Adrenal gland (tissue), 5 donors: ENCODE results near the gene UNC5CL.

Experiments used
- POLR2A ChIP-seq, 2 donors: fragments of 450-650 bp; IDR thresholded peaks; one replicate each; pipeline ENCODE4 v1.6.1; 2017; ENCODE audit warnings: antibody characterized with exemption in 2 of 2, mild to moderate bottlenecking in 2 of 2, moderate library complexity in 1 of 2
- TF ChIP-seq, protein P1 (sequence below), 6 experiments: fragments of 450-650 bp in 4 of 6; fragments of 200-600 bp in 2 of 6; sonication (generic) in 1 of 6; IDR thresholded peaks; 1 replicate in 5 of 6; 2 replicates in 1 of 6; pipeline versions ENCODE4 v1.5.1 to v1.8.0; 2016 to 2021; ENCODE audit warnings: antibody characterized with exemption in 6 of 6, mild to moderate bottlenecking in 2 of 6, moderate library complexity in 1 of 6
- donor health status: DM: no; HTN: no; CAD: no.

DNA sequence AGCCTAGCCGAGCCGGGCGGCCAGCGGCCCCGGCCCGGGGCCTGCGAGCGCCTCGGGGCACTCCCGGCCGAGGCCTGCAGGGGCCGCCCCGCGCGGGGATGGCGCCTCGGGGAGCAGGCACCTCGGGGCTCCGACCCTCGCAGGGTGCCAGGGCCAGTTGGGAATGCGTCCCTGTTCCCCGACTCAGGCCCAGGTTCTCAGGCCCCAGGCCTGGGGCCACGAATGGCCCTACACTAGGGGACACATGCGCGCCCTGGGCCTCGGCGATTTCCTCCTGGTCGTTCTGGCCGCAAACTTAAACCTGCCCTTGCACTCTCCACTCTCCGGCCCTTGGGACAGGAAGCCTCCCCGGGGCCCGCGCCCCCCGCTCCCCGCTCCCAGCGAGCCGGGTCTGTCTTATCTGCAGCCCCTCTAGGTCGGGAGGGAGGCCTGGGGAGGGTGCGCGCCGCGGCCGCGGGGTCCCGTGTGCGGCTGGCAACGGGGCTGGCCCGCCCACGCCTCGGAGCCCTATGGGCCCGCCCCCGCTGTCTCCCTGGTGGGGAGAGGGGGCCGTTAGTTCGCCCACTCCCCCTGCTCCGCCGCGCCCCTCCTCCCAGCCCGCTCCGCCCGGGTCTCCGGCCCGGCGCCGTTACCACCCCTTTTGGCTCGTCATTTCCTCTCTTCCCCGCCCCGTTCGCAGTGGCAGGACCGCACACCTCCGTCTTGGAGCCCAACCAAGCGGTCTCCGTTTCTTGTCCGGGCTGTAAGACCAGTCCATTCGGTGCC lies 34.4 kb upstream of the UNC5CL start:
- TF ChIP-seq, protein P1, sequence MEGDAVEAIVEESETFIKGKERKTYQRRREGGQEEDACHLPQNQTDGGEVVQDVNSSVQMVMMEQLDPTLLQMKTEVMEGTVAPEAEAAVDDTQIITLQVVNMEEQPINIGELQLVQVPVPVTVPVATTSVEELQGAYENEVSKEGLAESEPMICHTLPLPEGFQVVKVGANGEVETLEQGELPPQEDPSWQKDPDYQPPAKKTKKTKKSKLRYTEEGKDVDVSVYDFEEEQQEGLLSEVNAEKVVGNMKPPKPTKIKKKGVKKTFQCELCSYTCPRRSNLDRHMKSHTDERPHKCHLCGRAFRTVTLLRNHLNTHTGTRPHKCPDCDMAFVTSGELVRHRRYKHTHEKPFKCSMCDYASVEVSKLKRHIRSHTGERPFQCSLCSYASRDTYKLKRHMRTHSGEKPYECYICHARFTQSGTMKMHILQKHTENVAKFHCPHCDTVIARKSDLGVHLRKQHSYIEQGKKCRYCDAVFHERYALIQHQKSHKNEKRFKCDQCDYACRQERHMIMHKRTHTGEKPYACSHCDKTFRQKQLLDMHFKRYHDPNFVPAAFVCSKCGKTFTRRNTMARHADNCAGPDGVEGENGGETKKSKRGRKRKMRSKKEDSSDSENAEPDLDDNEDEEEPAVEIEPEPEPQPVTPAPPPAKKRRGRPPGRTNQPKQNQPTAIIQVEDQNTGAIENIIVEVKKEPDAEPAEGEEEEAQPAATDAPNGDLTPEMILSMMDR (IDR thresholded peaks at IDR 0.05), result peak in 5 of 6 experiments; percentile 25 to 70 (median 45)
- peak; percentile 96 to 97 for TF ChIP-seq POLR2A (IDR thresholded peaks at IDR 0.05)
